Neural cell (in vitro differentiated cells): ENCODE measurements around the gene SLC22A8.

ENCODE experiments used
- CTCF ChIP-seq: fragments of 450-650 bp; IDR thresholded peaks from 2 replicates; pipeline ENCODE4 v1.5.1; 2014; ENCODE audit warnings: antibody characterized with exemption, mild to moderate bottlenecking, moderate library complexity; ENCODE audit not compliant: poor library complexity, severe bottlenecking
- EZH2 ChIP-seq: fragments of 200-600, 300-800 bp; shearing (Covaris generic), sonication (generic); IDR thresholded peaks from 2 replicates; pipeline ENCODE4 v1.6.1; 2014; ENCODE audit warnings: antibody characterized with exemption, low read length, borderline replicate concordance, mild to moderate bottlenecking; ENCODE audit not compliant: insufficient read depth, poor library complexity, severe bottlenecking
- MXI1 ChIP-seq: fragments of 450-650 bp; conservative IDR thresholded peaks from 2 replicates; pipeline ENCODE4 v1.6.1; 2014; ENCODE audit warnings: antibody characterized with exemption, mild to moderate bottlenecking; ENCODE audit not compliant: poor library complexity, severe bottlenecking
- POLR2AphosphoS5 ChIP-seq: IDR thresholded peaks from 2 replicates; pipeline ENCODE4 v1.6.1; 2012
- RAD21 ChIP-seq: fragments of 450-650 bp; conservative IDR thresholded peaks from 2 replicates; pipeline ENCODE4 v1.6.1; 2014; ENCODE audit warnings: antibody characterized with exemption, mild to moderate bottlenecking, moderate library complexity
- SMC3 ChIP-seq: fragments of 450-650 bp; conservative IDR thresholded peaks from 2 replicates; pipeline ENCODE4 v1.6.1; 2014; ENCODE audit warnings: antibody characterized with exemption, mild to moderate bottlenecking, moderate library complexity; ENCODE audit not compliant: poor library complexity
- TAF1 ChIP-seq: IDR thresholded peaks from 2 replicates; pipeline ENCODE4 v1.6.1; 2012; ENCODE audit warnings: low read depth
- TF ChIP-seq, protein P1 (sequence below): IDR thresholded peaks from 2 replicates; pipeline ENCODE4 v1.6.1; 2012; ENCODE audit warnings: borderline replicate concordance

DNA sequence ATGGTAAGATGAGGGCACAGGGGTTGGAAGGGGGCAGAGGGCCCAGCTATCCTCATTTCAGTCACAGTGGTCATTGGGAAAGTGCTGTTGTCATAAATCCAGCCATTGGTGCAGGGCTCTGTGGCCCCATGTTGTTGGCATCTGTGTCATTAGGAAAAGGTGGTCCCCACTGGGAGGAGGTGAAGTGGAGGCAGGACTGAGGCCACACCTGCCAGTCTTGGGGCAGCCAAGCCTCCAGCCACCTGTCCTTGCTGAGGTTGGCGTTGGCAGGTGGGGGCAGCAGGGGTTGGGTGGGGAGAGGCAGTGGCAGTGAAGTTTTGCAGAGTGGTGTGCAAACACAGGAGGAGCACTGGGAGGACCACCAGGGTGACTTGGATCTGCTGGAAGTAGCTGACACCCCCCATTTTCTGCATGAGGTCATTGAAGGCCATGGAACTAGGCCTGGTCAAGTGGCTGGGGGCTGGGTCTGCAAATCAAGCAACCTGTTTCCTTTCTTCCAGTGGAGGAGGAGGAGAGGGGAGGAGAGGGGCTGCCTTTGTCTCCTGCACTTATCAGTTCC, 56.1 kb downstream of the SLC22A8 start:
- TF ChIP-seq POLR2AphosphoS5 (no peak), CTCF (no peak), SMC3 (no peak), TAF1 (no peak), RAD21 (no peak), EZH2 (no peak), MXI1 (no peak)
- TF ChIP-seq, protein P1, sequence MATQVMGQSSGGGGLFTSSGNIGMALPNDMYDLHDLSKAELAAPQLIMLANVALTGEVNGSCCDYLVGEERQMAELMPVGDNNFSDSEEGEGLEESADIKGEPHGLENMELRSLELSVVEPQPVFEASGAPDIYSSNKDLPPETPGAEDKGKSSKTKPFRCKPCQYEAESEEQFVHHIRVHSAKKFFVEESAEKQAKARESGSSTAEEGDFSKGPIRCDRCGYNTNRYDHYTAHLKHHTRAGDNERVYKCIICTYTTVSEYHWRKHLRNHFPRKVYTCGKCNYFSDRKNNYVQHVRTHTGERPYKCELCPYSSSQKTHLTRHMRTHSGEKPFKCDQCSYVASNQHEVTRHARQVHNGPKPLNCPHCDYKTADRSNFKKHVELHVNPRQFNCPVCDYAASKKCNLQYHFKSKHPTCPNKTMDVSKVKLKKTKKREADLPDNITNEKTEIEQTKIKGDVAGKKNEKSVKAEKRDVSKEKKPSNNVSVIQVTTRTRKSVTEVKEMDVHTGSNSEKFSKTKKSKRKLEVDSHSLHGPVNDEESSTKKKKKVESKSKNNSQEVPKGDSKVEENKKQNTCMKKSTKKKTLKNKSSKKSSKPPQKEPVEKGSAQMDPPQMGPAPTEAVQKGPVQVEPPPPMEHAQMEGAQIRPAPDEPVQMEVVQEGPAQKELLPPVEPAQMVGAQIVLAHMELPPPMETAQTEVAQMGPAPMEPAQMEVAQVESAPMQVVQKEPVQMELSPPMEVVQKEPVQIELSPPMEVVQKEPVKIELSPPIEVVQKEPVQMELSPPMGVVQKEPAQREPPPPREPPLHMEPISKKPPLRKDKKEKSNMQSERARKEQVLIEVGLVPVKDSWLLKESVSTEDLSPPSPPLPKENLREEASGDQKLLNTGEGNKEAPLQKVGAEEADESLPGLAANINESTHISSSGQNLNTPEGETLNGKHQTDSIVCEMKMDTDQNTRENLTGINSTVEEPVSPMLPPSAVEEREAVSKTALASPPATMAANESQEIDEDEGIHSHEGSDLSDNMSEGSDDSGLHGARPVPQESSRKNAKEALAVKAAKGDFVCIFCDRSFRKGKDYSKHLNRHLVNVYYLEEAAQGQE: no peak
